HG03139 (cell line): ENCODE results near the gene FOXP1.

Source experiments
- ATAC-seq: cut with Tn5 transposase; IDR thresholded peaks from one replicate; pipeline ENCODE4 v1.9.1; 2021; ENCODE audit not compliant: unreplicated experiment

The FOXP1 gene

DNA sequence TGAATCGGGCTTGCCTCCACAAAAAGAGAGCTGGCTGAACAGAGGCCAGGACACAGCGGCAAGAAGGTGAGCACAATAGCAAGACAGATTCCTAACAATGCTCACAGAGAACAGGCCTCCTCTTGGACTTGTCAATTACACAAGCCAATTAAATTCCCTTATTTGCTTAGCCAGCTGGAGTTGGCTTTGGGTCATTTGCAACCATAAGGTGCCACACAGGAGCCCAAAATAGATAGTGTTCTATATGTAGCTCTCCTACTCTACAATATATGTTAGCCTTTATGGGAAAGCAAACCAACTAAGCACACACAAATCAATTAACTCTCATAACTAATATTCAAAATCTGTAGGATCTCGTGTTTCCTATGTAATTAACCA lies 335.6 kb downstream of the FOXP1 start:
- no peak for ATAC-seq

DNA sequence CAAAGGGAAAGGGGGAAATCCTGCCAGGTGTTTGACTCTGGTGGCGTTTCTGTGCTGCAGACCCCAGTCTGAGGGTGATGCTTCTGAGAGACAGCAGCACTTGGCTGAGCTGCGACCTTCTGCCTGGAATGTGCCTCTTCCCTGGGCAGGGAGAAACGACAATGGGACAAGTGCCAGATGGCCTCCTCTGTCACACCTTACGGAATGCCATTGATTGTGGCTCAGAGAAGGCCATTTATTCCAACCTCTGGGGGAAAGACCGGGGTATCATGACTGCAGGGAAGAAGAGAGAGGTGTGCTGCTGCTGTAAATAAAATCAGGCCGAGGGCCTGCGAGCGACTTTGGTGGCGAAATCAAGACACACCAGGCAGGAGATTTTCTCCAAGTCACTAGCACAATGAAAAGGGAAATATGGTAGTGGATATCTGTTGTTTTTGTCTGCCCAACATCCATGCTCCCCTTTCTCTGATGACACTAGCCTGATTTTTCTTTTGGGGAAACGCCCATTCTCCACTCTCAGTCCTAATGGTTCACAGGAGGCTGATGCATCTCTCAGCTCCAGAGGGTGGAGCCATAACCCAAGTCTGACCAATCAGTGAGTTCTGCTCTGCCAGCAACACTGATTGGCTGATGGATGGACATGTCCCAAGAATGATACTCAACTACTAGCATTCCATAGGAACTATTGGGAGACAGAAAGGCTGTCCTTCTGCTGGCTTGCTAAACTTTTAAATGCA lies 336.1 kb downstream of the FOXP1 start:
- no peak for ATAC-seq

DNA sequence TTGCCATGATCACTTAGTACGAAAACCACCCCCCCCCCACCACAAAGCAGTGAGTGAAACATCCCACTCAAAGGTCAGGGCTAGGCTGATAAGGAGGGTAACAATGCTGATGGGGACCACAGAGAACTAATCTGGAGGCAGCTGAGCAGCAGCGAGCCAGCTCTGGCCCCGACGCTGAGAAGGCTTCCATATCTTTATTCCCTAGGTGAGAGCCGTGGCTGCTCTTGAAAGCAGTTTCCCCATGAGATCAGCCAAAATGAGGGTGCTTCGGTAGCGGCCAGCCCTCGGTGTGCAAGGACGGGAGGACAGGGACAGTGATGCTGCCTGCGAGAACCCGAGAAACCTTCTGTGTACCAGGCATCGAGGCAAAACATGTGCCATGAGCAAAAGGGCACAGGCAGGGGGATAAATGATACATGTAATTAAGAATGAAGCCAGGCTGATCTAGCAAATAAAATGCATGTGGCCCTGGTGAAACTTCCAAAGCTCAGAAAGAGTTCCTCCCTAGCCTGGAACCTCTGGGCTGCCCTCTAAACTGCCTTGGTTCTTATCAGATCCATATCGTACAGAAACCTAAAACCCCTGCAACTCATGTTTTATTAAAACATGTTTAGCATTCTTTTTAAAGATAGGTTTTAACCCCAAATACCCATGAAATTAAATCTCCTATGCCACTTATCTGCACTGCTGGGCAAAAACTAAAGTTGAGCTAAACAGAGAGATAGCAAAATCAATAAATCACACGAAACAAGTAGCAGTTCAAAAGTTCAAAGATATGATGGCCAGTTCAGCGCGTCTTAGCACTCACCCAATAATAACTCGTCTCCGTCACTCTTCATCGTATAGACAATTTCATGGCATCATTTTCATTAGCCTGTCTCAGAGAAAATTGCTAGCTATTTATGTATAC lies 337.3 kb downstream of the FOXP1 start:
- ATAC-seq = no peak

DNA sequence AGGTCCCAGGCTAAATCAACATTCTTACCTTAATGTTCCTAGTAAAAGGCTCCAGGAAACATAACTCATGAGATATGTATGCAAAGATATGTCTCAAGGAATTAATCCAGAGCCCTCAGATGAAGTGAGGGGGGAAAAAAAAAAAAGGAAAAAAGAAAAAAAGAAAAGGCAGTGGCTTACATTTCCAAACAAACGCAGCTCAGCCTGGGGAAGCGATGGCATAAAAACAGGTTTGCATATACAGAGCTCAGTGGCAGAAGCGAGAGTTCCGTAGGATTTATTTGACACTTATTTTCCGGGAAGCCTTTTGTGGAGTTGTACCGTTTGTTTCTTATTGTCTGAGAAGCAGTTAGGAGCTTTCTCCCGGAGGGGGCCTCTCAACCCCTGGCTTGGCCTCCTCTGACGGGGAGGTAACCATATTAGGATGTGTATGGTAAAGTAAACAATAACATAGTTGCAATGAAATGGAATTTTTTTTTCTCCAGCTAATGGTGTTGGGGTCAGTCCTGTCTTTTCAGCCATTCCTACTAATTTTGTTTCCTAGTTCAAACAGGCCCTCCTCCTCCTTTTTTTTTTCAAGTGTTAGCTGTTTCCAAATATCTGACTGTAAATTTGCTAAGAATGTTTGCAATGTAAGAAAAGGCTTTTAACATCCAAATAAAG lies 338.6 kb downstream of the FOXP1 start:
- no peak for ATAC-seq

DNA sequence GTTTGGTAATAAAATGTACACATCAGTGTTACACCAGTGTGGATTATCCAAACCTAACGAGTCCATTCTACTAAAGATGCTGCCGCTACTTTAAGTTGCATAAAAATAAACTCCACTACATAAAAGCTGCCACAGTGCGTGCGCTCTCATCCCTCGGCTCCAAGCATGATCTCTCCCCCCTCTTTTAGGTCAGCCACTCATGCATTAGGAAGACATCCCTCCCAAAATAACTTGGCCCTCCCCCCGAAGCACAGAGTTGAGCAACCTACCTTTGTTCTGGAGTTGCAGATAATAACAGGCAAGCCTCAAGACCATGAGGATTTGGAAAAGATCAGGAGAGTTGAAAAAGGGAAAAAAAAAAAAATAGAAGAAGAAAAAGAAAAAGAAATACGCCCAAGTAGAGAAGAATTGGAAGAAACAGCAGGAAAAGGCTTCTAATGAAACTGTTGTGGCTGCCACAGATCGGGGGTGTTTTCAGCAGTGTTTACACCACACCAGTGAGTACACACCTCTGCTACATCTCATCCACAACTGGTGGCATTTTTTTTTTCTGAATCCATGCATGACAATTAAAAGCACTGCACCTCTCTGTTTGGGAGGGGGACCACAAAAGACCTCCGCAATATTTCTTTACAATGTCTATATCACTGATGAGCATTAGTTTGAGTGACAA lies 339.2 kb downstream of the FOXP1 start:
- ATAC-seq = no peak

DNA sequence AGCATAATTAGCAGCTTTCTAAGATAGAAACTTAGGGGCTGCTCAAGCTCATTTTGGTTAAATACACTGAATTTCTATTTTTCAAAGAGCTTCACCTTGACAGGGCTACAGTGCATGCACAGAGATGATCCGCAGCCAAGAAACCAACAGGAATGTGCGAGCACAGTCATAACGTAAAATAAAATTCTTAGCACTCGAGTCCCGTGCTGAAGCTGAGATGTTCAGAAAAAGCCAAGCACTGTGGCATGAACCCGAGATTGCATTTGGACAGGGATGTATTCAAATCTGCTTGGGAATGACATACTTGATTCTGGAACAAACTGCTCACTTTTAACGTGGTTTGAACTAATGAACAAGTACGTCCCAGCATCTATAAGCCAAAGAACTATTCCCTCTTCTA lies 340.3 kb downstream of the FOXP1 start:
- ATAC-seq = no peak

DNA sequence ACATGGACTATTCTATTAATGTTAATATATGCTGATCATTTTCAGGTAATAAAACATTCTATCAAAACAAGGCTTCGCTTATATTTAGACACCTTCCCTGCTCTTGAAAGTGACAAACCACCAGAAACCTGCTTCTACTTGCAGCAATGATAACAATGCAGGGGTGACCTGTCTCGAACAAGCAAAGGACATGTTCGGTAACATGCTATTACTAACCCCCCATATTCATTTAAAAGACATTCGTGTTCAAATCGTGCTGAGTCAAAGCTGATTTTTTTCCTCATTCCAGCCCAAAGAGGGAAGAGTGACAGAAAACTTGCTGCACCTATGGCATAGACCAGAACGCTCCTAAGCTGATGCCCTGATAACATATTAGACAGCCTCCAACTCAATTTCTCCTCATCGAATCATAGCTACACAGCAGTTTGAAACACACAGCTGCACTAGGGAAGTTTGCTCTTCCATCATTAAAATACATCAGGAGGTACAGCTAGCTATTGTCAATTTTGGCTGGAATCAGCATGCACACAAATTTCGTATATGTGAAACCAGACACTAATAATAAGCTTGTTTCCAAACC lies 341.5 kb downstream of the FOXP1 start:
- no peak for ATAC-seq

DNA sequence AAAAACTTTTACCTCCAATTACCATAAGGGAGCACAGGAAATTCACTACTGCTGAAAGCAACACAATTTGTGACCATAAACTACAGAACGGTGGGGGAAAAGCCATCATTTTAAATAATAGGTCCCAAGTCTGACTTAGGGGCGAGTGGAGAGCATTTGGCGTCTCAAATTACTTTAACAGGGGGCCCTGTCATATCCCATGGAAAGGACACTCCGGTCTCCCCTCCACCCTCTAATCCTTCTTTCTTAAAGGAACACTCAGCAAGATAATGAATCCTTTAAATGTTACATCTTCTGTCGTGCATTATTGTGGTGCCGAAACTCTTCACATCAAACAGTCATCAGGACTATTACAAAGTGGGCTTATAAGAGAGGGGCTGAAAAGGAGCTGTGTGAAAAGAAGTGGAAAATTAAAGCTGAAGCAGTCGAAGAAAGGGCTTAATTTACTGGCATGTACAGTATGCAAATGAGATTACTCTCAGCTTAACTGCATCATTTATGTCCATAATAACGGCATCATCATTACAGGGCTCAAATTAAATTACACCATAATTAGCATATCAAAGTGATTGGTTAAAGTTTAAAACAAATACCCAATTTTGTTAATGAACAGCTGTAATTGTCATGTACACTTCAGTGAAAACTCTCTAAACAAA lies 342.2 kb downstream of the FOXP1 start:
- no peak for ATAC-seq

DNA sequence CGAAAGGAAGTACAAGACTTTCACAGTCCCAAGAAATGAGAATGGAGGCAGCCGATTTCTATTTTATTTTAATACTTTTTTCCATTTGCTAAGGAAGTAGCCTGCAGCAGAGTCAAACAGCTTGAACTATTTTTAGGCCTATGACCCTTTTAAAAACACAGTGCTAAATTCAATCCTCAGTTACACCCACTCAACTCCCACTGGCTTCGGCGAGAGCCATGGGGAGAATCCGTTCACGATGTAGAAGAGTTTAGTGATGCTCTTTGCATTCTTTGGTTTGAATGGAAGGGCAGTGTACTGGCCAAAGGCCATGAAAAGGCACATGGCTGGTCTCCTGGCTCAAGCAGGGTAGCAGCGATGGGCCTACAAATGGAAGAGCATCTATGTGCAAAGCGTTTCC lies 343.5 kb downstream of the FOXP1 start:
- no peak for ATAC-seq

DNA sequence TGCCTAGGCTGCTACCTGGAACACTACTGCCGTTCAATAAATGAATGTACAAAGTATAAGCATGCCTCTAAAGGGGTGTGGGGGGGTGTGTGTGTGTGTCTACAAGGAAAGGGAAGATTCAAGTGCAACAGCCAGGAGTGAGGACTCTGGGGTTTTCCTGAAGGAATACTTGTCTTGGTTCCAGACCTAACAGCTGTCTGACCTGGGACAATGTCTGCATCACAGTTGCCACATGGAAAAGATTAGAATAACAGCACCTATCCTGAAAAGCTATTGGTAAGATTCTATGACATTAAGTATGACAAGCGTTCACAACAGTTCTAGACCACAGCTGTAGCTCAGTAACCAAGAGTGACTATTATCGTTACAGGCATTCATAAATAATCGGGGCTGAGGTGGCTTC lies 345.2 kb downstream of the FOXP1 start:
- no peak for ATAC-seq

DNA sequence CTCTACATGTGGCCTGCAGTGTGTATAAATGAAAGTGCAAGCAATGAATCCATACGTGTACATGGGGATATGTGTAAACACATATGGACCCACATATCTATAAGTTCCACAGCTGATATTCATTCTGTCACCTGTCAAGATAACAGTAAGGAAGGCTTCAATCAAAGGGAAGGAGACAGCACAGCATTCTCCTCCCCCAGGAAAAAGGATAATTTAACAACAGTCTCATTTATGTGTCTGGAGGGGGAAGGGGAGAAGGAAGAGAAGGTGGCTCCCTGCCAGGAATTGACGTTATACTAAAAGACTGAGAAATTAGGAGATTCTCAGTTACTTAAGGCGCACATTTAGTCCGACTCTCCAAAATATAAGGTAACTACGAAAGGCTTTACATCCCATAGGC lies 345.9 kb downstream of the FOXP1 start:
- no peak for ATAC-seq

DNA sequence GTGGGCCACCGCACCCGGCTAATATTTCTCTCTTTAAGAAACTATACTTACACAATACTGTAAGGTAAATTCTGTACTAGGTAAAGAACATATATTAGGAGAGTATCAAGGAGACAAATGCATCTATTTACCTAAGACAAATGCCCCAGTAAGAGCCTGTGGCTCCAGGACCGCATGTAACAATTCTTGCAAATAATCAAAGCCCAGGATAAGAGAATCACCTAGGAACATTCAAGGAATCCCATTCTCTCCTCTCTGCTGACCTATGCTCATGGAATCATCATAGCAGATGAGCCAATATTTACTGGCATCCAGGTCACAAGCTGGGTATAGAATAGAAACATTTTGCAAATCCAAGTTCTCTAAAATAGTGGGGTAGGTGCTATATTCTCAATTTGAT lies 347.7 kb downstream of the FOXP1 start:
- ATAC-seq = no peak

DNA sequence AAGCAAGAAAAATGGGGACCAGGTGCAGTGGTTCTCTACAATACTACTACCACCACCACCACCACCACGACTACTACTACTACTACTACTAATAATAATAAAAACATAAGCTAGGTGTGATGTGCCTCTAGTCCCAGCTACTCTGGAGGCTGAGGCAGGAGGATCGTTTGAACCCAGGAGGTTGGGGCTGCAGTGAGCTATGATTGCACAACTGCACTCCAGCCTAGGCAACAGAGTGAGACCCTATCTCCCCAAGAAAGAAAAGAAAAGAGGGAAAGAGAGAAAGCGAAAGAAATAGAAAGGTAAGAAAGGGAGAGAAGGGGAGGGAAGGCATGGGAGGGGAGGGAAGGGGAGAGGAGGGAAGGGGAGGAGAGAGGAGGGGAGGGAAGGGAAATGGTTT lies 350.6 kb downstream of the FOXP1 start:
- ATAC-seq = no peak

DNA sequence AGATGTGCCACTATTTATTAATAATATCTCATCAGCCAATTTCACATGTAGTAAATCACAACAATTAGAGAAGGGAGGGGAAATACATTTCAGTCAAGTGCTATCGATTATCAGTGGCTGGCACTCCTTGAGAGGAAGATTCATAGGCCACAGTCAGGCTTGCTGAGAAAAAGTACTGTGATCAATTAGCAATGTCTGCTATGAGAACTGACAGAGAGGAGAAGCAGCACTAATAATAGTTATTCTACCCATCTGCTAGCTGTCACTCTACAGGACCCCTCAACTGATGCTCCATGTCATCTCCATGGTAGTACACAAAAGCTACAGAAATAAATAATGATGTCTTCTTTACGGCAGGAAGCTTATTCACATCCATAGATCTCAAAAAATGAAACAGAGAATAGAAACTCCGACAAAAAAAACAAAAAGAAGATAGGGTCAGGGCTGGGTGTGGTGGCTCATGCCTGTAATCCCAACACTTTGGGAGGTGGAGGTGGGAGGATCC lies 351.3 kb downstream of the FOXP1 start:
- no peak for ATAC-seq

DNA sequence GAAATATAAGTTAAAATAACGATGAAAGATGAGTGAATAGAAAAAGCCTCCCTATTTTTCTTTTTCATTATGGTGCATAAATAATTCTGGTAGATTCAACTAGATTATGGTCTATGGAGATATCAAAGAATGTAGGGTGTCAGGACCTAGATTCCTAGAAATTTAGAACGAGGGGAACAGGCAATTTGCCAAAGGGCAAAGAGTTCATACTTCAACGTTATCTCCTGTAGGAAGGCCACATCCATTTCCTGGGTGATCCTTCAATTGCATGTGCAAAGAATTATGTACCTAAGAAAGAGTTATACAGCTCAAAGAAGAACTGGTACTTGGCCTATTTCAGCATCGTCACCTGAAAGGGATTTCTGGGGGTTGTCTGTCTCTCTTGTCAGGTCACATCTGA lies 351.8 kb downstream of the FOXP1 start:
- no peak for ATAC-seq

DNA sequence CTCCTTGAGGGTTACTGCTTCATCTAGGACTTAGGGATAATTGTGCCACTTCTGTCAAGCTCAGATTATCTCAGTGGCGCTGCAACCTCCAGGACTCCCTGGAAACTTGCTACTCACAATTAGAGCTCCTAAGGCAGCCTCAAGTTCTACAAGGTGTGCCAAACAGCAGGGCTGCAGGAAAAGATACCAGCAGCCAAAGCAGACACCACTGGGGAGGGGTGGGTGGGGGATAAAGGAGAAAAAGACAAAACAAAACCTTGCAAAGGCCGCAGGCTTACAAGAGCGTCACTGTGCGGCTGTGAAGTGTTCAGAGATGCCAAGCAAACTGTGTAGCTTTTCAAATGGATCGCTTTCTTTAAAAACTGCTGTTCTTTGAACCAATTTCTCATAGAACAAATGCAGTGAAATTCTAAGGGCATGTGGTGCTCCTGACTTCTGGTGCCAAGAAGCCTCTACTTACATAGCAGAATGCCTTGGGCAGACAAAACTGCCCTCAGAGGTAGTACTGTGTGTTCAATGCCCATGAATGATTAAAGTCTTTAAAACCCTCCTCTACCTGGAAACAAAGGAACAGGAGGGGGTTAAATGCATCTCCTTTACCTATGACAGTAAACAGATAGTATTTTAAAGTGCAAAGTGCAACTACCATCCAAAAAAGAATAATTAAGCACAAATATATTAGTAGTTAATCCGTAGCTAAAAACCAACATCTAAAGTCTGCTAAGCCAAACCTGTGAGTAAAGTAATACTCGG lies 353.4 kb downstream of the FOXP1 start:
- no peak for ATAC-seq

DNA sequence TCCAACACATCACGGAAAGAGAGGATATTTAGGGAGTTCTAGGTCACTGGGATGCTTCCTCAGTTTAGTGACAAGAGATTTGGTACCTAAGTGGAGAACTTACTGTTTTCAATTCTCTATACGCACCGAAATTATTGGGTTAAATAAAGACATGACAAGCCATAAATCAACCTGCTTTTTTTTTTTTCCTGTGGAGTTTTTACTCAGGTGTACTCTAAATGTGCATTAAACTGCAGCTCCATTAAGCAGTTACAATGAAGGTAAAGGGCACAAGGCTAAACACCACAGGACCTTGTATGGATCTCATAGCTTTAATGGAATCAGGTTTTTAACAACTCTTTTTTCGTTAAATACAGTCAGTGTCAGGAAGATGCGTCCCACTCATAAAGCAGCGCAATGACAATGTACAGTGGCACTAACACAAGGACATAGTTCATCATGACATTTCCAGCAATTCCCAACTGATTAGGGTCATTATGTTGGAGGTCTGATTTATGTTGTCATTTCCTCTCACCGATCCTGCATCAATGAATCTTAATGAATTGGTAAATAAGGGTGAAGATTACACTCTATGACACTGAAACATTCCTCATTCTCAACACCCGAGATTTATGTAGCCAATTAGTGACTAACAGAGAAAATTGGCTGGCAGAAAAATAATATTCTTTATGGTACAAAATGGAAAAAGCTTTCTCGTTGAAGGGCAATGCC lies 355.2 kb downstream of the FOXP1 start:
- ATAC-seq = no peak

DNA sequence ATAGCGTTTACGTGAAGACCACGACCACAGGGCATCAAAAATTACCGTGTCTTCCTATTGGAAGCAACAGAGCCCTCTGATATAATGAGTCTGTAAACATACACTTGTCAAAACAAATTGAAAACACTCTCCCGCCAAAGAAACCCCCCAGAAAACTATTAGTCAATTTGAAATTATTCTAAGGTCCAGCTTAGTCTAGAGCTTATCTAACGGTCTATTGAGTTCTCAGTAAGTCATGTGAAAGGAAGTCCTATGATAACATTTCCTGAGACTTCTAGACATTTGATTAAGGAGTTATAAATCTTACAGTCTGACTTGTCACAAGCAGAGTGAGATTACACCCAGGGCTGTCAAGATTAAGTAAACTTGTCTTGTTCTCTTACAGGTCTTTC lies 356.3 kb downstream of the FOXP1 start:
- no peak for ATAC-seq
